HEK293 (cell line): Measurements from ENCODE around the gene GFOD1.
"Not testable (repeated sequence)": the region's sequence is repeated elsewhere in the genome, so short reads cannot be mapped to it uniquely, and the experiment has no call there.

Experiments used
- CTCF ChIA-PET: fragments of 350-600 bp; formaldehyde crosslinking; extraction: SDS; loops from one replicate; lab custom pipeline; 2021; ENCODE audit warnings: antibody characterized with exemption; lab: Yijun Ruan, JAX
- POLR2A ChIA-PET: fragments of 300-600 bp; formaldehyde crosslinking; extraction: SDS; loops from one replicate; lab custom pipeline; 2020; ENCODE audit warnings: antibody characterized with exemption, inconsistent platforms; lab: Yijun Ruan, JAX
- H3K27ac ChIP-seq: fragments of 200-500 bp; sonication (Bioruptor generic); 2 replicates; pipeline ENCODE4 v1.5.1; 2014; ENCODE audit warnings: low read depth, low read length, control low read depth, inconsistent platforms; ENCODE audit errors: extremely low read depth
- H3K36me3 ChIP-seq, 2 experiments: fragments of 200-500 bp in 1 of 2; sonication (Bioruptor generic) in 1 of 2; 1 replicate in 1 of 2; 2 replicates in 1 of 2; pipeline ENCODE4 v1.5.1; 2014 to 2017; ENCODE audit warnings: inconsistent platforms in 2 of 2, low read length in 2 of 2; ENCODE audit not compliant: control insufficient read depth in 2 of 2, insufficient read depth in 1 of 2
- H3K4me1 ChIP-seq: fragments of 200-500 bp; sonication (Bioruptor generic); 2 replicates; pipeline ENCODE4 v1.5.1; 2014; ENCODE audit warnings: mild to moderate bottlenecking, low read length, inconsistent platforms; ENCODE audit not compliant: control insufficient read depth, insufficient read depth
- H3K4me3 ChIP-seq: 2 replicates; pipeline ENCODE4 v1.5.1; 2011; ENCODE audit warnings: low read depth, mild to moderate bottlenecking, control low read depth, low read length, moderate library complexity
- H3K9me3 ChIP-seq: fragments of 200-500 bp; sonication (Bioruptor generic); 2 replicates; pipeline ENCODE4 v1.5.1; 2014; ENCODE audit warnings: low read depth, low read length, inconsistent platforms; ENCODE audit not compliant: control insufficient read depth, insufficient read depth
- HIC1 ChIP-seq: fragments of 450-650 bp; formaldehyde crosslinking; IDR thresholded peaks from 2 replicates; pipeline ENCODE4 v1.5.1; 2016; ENCODE audit warnings: missing biosample characterization, missing genetic modification characterization
- MZF1 ChIP-seq: fragments of 450-650 bp; formaldehyde crosslinking; IDR thresholded peaks from 2 replicates; pipeline ENCODE4 v1.5.1; 2017; ENCODE audit warnings: missing biosample characterization, missing genetic modification characterization, borderline replicate concordance
- SETDB1 ChIP-seq: IDR thresholded peaks from one replicate; pipeline ENCODE4 v1.6.1; 2017; ENCODE audit warnings: mild to moderate bottlenecking, low read length, moderate library complexity, mixed read lengths; ENCODE audit not compliant: insufficient read length
- YY2 ChIP-seq: fragments of 450-650 bp; formaldehyde crosslinking; IDR thresholded peaks from 2 replicates; pipeline ENCODE4 v1.5.1; 2016; ENCODE audit warnings: missing biosample characterization, missing genetic modification characterization
- ZBTB21 ChIP-seq: fragments of 450-650 bp; formaldehyde crosslinking; IDR thresholded peaks from 2 replicates; pipeline ENCODE4 v1.5.1; 2017; ENCODE audit warnings: missing biosample characterization, missing genetic modification characterization
- ZBTB6 ChIP-seq: fragments of 450-650 bp; formaldehyde crosslinking; IDR thresholded peaks from 2 replicates; pipeline ENCODE4 v1.5.1; 2017; ENCODE audit warnings: missing biosample characterization, missing genetic modification characterization
- ZNF175 ChIP-seq: fragments of 450-650 bp; formaldehyde crosslinking; IDR thresholded peaks from 2 replicates; pipeline ENCODE4 v1.5.1; 2016; ENCODE audit warnings: missing biosample characterization, missing genetic modification characterization
- ZNF18 ChIP-seq: fragments of 450-650 bp; formaldehyde crosslinking; IDR thresholded peaks from 2 replicates; pipeline ENCODE4 v1.5.1; 2016; ENCODE audit warnings: missing biosample characterization, missing genetic modification characterization
- ZNF23 ChIP-seq: fragments of 450-650 bp; formaldehyde crosslinking; IDR thresholded peaks from 2 replicates; pipeline ENCODE4 v1.5.1; 2016; ENCODE audit warnings: missing biosample characterization, missing genetic modification characterization, borderline replicate concordance
- ZNF324 ChIP-seq: fragments of 450-650 bp; formaldehyde crosslinking; IDR thresholded peaks from 2 replicates; pipeline ENCODE4 v1.5.1; 2016; ENCODE audit warnings: missing biosample characterization, missing genetic modification characterization
- ZNF530 ChIP-seq: fragments of 450-650 bp; formaldehyde crosslinking; IDR thresholded peaks from 2 replicates; pipeline ENCODE4 v1.5.1; 2016; ENCODE audit warnings: low read depth, missing biosample characterization, missing genetic modification characterization
- ZNF544 ChIP-seq: fragments of 450-650 bp; formaldehyde crosslinking; IDR thresholded peaks from 2 replicates; pipeline ENCODE4 v1.5.0; 2017; ENCODE audit warnings: missing biosample characterization, missing genetic modification characterization

GFOD1 gene

GRCh38 chr6:13511913-13512717 lies 24.7 kb upstream of the GFOD1 start:
- ChIA-PET CTCF (interaction anchor here (0.6 to 0.7 kb wide), 3 partner anchors 15 to 78 kb away, joined by 3 read pairs; no protein-coding TSS in a partner anchor), POLR2A (interaction anchor here (0.6 to 1.1 kb wide), 3 partner anchors 14 to 1140 kb away, joined by 3 to 6 read pairs (median 3); partner anchors contain the start of gene SIRT5)
- Histone ChIP-seq H3K9me3 (no peaks in the 10 kb centered on the region), H3K36me3 (no peaks in the 10 kb centered on the region), H3K4me3 (no peak overlapping the region), H3K4me1 (no peaks in the 10 kb centered on the region), H3K27ac (no peak overlapping the region)
- TF ChIP-seq ZBTB6 (tag by site-specific recombination) (no peak), ZNF23 (tag by site-specific recombination) (no peak), ZNF18 (tag by site-specific recombination) (no peak), HIC1 (tag by site-specific recombination) (no peak), ZNF324 (no peak), MZF1 (no peak), ZNF175 (no peak), ZNF530 (no peak), SETDB1 (no peak), YY2 (tag by site-specific recombination) (no peak), ZNF544 (tag by site-specific recombination) (no peak), ZBTB21 (tag by site-specific recombination) (no peak)

- not testable (repeated sequence) for H3K4me1 ChIP-seq, H3K36me3 ChIP-seq, H3K27ac ChIP-seq, H3K9me3 ChIP-seq, H3K4me3 ChIP-seq
- ChIA-PET POLR2A (interaction anchor here (0.8 kb wide), 1 partner anchor 15 kb away, joined by 3 read pairs; no protein-coding TSS in a partner anchor), CTCF (interaction anchor here (0.6 kb wide), 2 partner anchors 14 to 22 kb away, joined by 3 read pairs; no protein-coding TSS in a partner anchor)
Observed at GRCh38 chr6:13511141-13511571, 23.8 kb upstream of the GFOD1 start.

- H3K36me3 ChIP-seq, H3K27ac ChIP-seq, H3K9me3 ChIP-seq, H3K4me1 ChIP-seq, POLR2A ChIA-PET, H3K4me3 ChIP-seq: not testable (repeated sequence)
- CTCF ChIA-PET = interaction anchor here (0.6 to 1.0 kb wide), 3 partner anchors 14 to 27 kb away, joined by 3 read pairs; no protein-coding TSS in a partner anchor
Observed at GRCh38 chr6:13510433-13510832, 23.0 kb upstream of the GFOD1 start.
